ENCODE measurements around the gene USP31. TPM values are rescaled to one million over a fixed set of nuclear protein-coding genes. Genes with fewer than 3 reads are reported as not detected.

USP31 gene
- total and polyA plus RNA-seq, 2 donors, result 2.6 to 3.7 TPM

GRCh38 chr16:23114131-23114904 lies 34.9 kb downstream of the USP31 start:
- Histone ChIP-seq H3K4me3 (ENCODE audit: low read length in 2 of 2) (no peak overlapping the region), H3K9me3 (ENCODE audit: control insufficient read depth in 2 of 2, insufficient read depth in 1 of 2, low read length in 1 of 2) (no peaks in the 10 kb centered on the region), H3K27me3 (ENCODE audit: control insufficient read depth in 2 of 2, insufficient read depth in 1 of 2, low read length in 1 of 2) (no peaks in the 10 kb centered on the region), H3K36me3 (ENCODE audit: control insufficient read depth in 2 of 2, insufficient read depth in 2 of 2, low read length in 1 of 2) (no peaks in the 10 kb centered on the region), H3K27ac (ENCODE audit: low read depth in 1 of 2, low read length in 1 of 2) (peak overlapping the region in 1 of 2 donors; percentile 47), H3K4me1 (ENCODE audit: control insufficient read depth in 2 of 2, insufficient read depth in 2 of 2, low read length in 2 of 2) (no peaks in the 10 kb centered on the region)
- WGBS, result 93% methylated on average over 7 of the region's 7 CpGs
- DNase-seq (ENCODE audit: low read depth in 6 of 9, low spot score in 9 of 9), result no peak

GRCh38 chr16:23113185-23113584 lies 36.1 kb downstream of the USP31 start:
- Histone ChIP-seq H3K4me3 (ENCODE audit: low read length in 2 of 2) (no peak overlapping the region), H3K27me3 (ENCODE audit: control insufficient read depth in 2 of 2, insufficient read depth in 1 of 2, low read length in 1 of 2) (no peaks in the 10 kb centered on the region), H3K36me3 (ENCODE audit: control insufficient read depth in 2 of 2, insufficient read depth in 2 of 2, low read length in 1 of 2) (no peaks in the 10 kb centered on the region), H3K27ac (ENCODE audit: low read depth in 1 of 2, low read length in 1 of 2) (no peak overlapping the region), H3K4me1 (ENCODE audit: control insufficient read depth in 2 of 2, insufficient read depth in 2 of 2, low read length in 2 of 2) (no peaks in the 10 kb centered on the region), H3K9me3 (ENCODE audit: control insufficient read depth in 2 of 2, insufficient read depth in 1 of 2, low read length in 1 of 2) (no peaks in the 10 kb centered on the region)
- no peak for DNase-seq (ENCODE audit: low read depth in 6 of 9, low spot score in 9 of 9)
- WGBS, result 95% methylated on average over 5 of the region's 5 CpGs

GRCh38 chr16:23110257-23110899 lies 38.9 kb downstream of the USP31 start:
- 97% methylated on average over 5 of the region's 5 CpGs for WGBS
- H3K36me3 ChIP-seq (ENCODE audit: control insufficient read depth in 2 of 2, insufficient read depth in 2 of 2, low read length in 1 of 2), result no peaks in the 10 kb centered on the region
- no peak for DNase-seq (ENCODE audit: low read depth in 6 of 9, low spot score in 9 of 9)
- H3K4me3 ChIP-seq (ENCODE audit: low read length in 2 of 2), result no peak overlapping the region
- H3K4me1 ChIP-seq (ENCODE audit: control insufficient read depth in 2 of 2, insufficient read depth in 2 of 2, low read length in 2 of 2), result no peaks in the 10 kb centered on the region
- no peaks in the 10 kb centered on the region for H3K27me3 ChIP-seq (ENCODE audit: control insufficient read depth in 2 of 2, insufficient read depth in 1 of 2, low read length in 1 of 2)
- H3K27ac ChIP-seq (ENCODE audit: low read depth in 1 of 2, low read length in 1 of 2), result no peak overlapping the region
- no peaks in the 10 kb centered on the region for H3K9me3 ChIP-seq (ENCODE audit: control insufficient read depth in 2 of 2, insufficient read depth in 1 of 2, low read length in 1 of 2)

- Histone ChIP-seq H3K27ac (ENCODE audit: low read depth in 1 of 2, low read length in 1 of 2) (no peak overlapping the region), H3K9me3 (ENCODE audit: control insufficient read depth in 2 of 2, insufficient read depth in 1 of 2, low read length in 1 of 2) (no peaks in the 10 kb centered on the region), H3K4me3 (ENCODE audit: low read length in 2 of 2) (no peak overlapping the region), H3K27me3 (ENCODE audit: control insufficient read depth in 2 of 2, insufficient read depth in 1 of 2, low read length in 1 of 2) (no peaks in the 10 kb centered on the region), H3K4me1 (ENCODE audit: control insufficient read depth in 2 of 2, insufficient read depth in 2 of 2, low read length in 2 of 2) (no peaks in the 10 kb centered on the region), H3K36me3 (ENCODE audit: control insufficient read depth in 2 of 2, insufficient read depth in 2 of 2, low read length in 1 of 2) (no peaks in the 10 kb centered on the region)
- 88% methylated on average over 5 of the region's 5 CpGs for WGBS
- DNase-seq (ENCODE audit: low read depth in 6 of 9, low spot score in 9 of 9), result no peak
Measured at GRCh38 chr16:23107936-23108335, 41.3 kb downstream of the USP31 start.

DNA sequence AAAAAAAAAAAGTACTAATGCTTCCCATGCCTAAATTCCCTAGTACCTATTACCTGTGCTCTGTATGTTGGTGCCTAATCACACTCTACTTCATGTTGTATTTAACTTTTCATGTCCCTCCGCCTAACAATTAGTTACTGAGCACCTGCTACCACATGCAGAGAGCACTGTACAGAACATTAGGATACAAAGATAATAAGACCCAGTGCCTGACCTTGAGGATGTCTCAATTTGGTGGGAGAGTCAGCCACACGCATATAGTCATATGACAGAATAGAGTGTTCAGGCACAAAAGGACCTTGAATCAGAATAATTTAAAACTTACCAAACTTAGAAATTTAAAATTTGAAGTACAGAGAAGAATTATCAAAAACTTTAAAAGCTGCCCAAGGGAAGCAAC lies 42.1 kb downstream of the USP31 start:
- Histone ChIP-seq H3K36me3 (ENCODE audit: control insufficient read depth in 2 of 2, insufficient read depth in 2 of 2, low read length in 1 of 2) (no peaks in the 10 kb centered on the region), H3K27ac (ENCODE audit: low read depth in 1 of 2, low read length in 1 of 2) (no peak overlapping the region)

DNA sequence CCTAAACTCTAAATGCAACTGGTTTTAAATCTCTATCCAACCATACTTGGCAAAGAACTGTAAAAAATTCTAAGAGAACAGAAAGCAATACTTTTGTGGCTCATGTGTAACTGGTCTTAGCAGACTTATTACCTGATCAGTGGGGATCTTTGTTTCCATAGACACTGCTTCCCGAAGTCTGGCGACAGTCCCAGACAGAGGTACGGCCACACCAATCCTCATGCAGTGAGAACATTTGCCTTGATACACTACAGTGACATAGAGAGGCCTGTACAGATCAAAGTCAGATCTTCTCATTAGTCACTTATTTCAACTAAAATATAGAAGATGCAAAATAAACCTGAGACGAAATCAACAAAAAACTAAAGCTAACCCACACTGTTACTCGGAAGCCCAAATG lies 43.9 kb downstream of the USP31 start:
- Histone ChIP-seq H3K9me3 (ENCODE audit: control insufficient read depth in 2 of 2, insufficient read depth in 1 of 2, low read length in 1 of 2) (no peaks in the 10 kb centered on the region), H3K4me3 (ENCODE audit: low read length in 2 of 2) (no peak overlapping the region), H3K27ac (ENCODE audit: low read depth in 1 of 2, low read length in 1 of 2) (no peak overlapping the region), H3K36me3 (ENCODE audit: control insufficient read depth in 2 of 2, insufficient read depth in 2 of 2, low read length in 1 of 2) (peaks cover 0 to 3% of the 10 kb centered on the region in 2 donors), H3K4me1 (ENCODE audit: control insufficient read depth in 2 of 2, insufficient read depth in 2 of 2, low read length in 2 of 2) (no peaks in the 10 kb centered on the region), H3K27me3 (ENCODE audit: control insufficient read depth in 2 of 2, insufficient read depth in 1 of 2, low read length in 1 of 2) (no peaks in the 10 kb centered on the region)
- DNase-seq (ENCODE audit: low read depth in 6 of 9, low spot score in 9 of 9), result no peak
- 92% methylated on average over 5 of the region's 5 CpGs for WGBS

More for the DNA sequence above, 42.1 kb downstream of the USP31 start:
- no peak for DNase-seq (ENCODE audit: low read depth in 6 of 9, low spot score in 9 of 9)
- Histone ChIP-seq H3K27me3 (ENCODE audit: control insufficient read depth in 2 of 2, insufficient read depth in 1 of 2, low read length in 1 of 2) (no peaks in the 10 kb centered on the region), H3K9me3 (ENCODE audit: control insufficient read depth in 2 of 2, insufficient read depth in 1 of 2, low read length in 1 of 2) (no peaks in the 10 kb centered on the region), H3K4me3 (ENCODE audit: low read length in 2 of 2) (no peak overlapping the region), H3K4me1 (ENCODE audit: control insufficient read depth in 2 of 2, insufficient read depth in 2 of 2, low read length in 2 of 2) (no peaks in the 10 kb centered on the region)
- WGBS, result over 99% methylated on average over 2 of the region's 2 CpGs

DNA sequence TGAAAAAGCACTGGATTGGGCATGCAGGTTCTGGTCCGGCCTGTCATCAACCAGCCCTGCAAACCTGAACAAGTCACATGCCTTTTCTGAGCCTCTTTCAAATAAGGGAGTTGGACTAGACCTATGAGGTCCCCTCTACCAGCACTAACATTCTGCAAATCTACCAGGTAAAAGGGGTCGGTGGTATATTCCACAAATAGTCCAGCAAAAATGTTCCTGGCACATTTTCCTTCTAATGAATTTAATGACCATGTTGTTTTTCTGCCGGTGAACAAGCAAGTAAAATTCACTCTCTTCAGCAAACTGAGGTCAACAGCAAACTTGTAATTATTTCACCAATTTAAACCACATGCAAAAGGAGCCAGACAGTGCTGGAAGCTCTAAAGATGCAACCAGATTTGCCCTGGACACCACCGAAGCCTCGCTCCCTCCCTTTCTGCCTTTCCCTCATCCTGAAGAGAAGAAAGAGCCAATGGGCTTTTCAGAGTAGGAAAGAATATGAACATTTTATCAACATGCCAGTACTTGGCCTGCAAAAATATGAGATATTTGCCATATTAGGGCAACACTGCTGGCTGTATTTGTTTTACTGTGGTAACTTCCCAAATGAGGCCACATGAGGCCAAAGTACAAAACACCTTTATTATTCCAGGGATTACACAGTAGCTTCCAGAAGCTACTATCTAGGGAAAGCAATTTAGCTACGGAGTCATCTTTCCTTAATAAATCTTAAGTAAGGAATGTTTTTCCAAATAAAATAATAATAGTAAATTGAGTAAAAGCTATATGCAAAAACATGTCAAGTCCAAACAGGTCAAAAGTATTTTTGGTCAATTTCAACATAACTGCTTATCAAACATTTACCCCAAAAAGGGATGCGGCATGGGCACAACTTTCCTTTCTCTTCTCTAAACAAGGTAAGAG lies 45.0 kb downstream of the USP31 start:
- Histone ChIP-seq H3K27ac (ENCODE audit: low read depth in 1 of 2, low read length in 1 of 2) (peak overlapping the region in 1 of 2 donors; percentile 53), H3K9me3 (ENCODE audit: control insufficient read depth in 2 of 2, insufficient read depth in 1 of 2, low read length in 1 of 2) (no peaks in the 10 kb centered on the region), H3K27me3 (ENCODE audit: control insufficient read depth in 2 of 2, insufficient read depth in 1 of 2, low read length in 1 of 2) (no peaks in the 10 kb centered on the region), H3K36me3 (ENCODE audit: control insufficient read depth in 2 of 2, insufficient read depth in 2 of 2, low read length in 1 of 2) (peaks cover 0 to 3% of the 10 kb centered on the region in 2 donors), H3K4me1 (ENCODE audit: control insufficient read depth in 2 of 2, insufficient read depth in 2 of 2, low read length in 2 of 2) (no peaks in the 10 kb centered on the region), H3K4me3 (ENCODE audit: low read length in 2 of 2) (no peak overlapping the region)
- WGBS, result 95% methylated on average over 7 of the region's 7 CpGs
- DNase-seq (ENCODE audit: low read depth in 6 of 9, low spot score in 9 of 9), result no peak

GRCh38 chr16:23103603-23104002 lies 45.6 kb downstream of the USP31 start:
- Histone ChIP-seq H3K27ac (ENCODE audit: low read depth in 1 of 2, low read length in 1 of 2) (peak overlapping the region in 1 of 2 donors; percentile 53), H3K27me3 (ENCODE audit: control insufficient read depth in 2 of 2, insufficient read depth in 1 of 2, low read length in 1 of 2) (no peaks in the 10 kb centered on the region), H3K4me3 (ENCODE audit: low read length in 2 of 2) (no peak overlapping the region), H3K36me3 (ENCODE audit: control insufficient read depth in 2 of 2, insufficient read depth in 2 of 2, low read length in 1 of 2) (peaks cover 0 to 3% of the 10 kb centered on the region in 2 donors), H3K9me3 (ENCODE audit: control insufficient read depth in 2 of 2, insufficient read depth in 1 of 2, low read length in 1 of 2) (no peaks in the 10 kb centered on the region), H3K4me1 (ENCODE audit: control insufficient read depth in 2 of 2, insufficient read depth in 2 of 2, low read length in 2 of 2) (no peaks in the 10 kb centered on the region)
- DNase-seq (ENCODE audit: low read depth in 6 of 9, low spot score in 9 of 9), result no peak
- WGBS, result 90% methylated on average over 3 of the region's 3 CpGs

Data from thymus (tissue), 11 donors.